ENCODE measurements around the gene ELOVL5.

DNA sequence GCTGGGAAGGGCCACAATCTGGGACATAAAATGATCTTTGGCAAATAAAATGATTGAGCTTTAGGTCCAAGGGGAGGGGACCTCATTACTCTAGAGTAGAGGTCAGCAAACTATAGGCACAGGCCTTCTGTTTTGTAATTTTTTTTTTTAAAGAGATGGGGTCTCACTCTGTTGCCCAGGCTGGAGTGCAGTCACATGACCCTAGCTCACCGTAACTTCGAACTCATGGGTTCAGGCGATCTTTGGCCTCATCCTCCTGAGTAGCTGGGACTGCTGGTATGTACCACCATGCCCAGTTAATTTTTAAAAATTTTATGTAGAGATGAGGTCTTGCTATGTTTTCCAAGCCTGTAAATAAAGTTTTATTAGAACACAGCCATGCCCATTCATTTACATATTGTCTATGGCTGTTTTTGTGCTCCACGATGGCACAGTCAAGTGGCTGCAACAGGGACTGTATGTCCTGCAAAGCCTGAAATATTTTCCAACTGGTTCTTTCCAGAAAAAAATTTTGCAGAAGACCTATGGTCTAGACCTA lies 82.1 kb downstream of the ELOVL5 start:
- TF ChIP-seq, protein P1, sequence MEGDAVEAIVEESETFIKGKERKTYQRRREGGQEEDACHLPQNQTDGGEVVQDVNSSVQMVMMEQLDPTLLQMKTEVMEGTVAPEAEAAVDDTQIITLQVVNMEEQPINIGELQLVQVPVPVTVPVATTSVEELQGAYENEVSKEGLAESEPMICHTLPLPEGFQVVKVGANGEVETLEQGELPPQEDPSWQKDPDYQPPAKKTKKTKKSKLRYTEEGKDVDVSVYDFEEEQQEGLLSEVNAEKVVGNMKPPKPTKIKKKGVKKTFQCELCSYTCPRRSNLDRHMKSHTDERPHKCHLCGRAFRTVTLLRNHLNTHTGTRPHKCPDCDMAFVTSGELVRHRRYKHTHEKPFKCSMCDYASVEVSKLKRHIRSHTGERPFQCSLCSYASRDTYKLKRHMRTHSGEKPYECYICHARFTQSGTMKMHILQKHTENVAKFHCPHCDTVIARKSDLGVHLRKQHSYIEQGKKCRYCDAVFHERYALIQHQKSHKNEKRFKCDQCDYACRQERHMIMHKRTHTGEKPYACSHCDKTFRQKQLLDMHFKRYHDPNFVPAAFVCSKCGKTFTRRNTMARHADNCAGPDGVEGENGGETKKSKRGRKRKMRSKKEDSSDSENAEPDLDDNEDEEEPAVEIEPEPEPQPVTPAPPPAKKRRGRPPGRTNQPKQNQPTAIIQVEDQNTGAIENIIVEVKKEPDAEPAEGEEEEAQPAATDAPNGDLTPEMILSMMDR (IDR thresholded peaks at IDR 0.05): no peak
- no peak for TF ChIP-seq POLR2A (IDR thresholded peaks at IDR 0.05)
